GM12865 (cell line): ENCODE measurements around the gene CANT1.

Experiments
- DNase-seq: peaks from one replicate; pipeline ENCODE4 v3.0.0; 2010; ENCODE audit warnings: low read depth
- H3K4me3 ChIP-seq: 2 replicates; pipeline ENCODE4 v1.5.1; 2011; ENCODE audit warnings: mild to moderate bottlenecking, low read depth, low read length, control low read depth
- TF ChIP-seq, protein P1 (sequence below): IDR thresholded peaks from 2 replicates; pipeline ENCODE4 v1.5.1; 2011; ENCODE audit warnings: low read length, control low read depth, low read depth, inconsistent platforms; ENCODE audit not compliant: insufficient read depth; ENCODE audit errors: missing control alignments

CANT1 gene

GRCh38 chr17:79038545-79039135, 29.1 kb upstream of the CANT1 start:
- H3K4me3 ChIP-seq: no peak overlapping the region
- TF ChIP-seq, protein P1, sequence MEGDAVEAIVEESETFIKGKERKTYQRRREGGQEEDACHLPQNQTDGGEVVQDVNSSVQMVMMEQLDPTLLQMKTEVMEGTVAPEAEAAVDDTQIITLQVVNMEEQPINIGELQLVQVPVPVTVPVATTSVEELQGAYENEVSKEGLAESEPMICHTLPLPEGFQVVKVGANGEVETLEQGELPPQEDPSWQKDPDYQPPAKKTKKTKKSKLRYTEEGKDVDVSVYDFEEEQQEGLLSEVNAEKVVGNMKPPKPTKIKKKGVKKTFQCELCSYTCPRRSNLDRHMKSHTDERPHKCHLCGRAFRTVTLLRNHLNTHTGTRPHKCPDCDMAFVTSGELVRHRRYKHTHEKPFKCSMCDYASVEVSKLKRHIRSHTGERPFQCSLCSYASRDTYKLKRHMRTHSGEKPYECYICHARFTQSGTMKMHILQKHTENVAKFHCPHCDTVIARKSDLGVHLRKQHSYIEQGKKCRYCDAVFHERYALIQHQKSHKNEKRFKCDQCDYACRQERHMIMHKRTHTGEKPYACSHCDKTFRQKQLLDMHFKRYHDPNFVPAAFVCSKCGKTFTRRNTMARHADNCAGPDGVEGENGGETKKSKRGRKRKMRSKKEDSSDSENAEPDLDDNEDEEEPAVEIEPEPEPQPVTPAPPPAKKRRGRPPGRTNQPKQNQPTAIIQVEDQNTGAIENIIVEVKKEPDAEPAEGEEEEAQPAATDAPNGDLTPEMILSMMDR: no peak
- peak; percentile 67 for DNase-seq

GRCh38 chr17:79036596-79036995, 27.0 kb upstream of the CANT1 start:
- TF ChIP-seq, protein P1: no peak
- DNase-seq: no peak
- no peak overlapping the region for H3K4me3 ChIP-seq

GRCh38 chr17:79036181-79036580, 26.6 kb upstream of the CANT1 start:
- no peak overlapping the region for H3K4me3 ChIP-seq
- TF ChIP-seq, protein P1: no peak
- no peak for DNase-seq

DNA sequence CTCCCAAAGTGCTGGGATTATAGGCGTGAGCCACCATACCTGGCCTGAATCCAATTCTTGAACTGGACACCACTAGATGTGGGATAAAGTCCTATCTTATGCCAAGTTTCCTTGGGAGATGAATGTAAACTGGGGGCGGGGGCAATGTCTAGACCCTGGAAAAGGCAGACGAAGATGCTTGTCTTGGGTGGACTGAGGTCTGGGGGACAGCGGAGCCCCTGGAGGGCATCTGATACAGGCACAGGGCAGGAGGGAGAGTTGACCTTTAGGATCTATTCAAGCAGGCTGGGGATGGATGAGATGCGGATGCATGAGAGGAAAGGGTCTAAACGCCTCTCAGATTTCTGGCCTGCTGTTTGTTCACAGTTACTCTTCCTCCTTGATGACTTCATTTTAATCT, 26.1 kb upstream of the CANT1 start:
- no peak for DNase-seq
- H3K4me3 ChIP-seq: no peak overlapping the region
- TF ChIP-seq, protein P1: no peak

DNA sequence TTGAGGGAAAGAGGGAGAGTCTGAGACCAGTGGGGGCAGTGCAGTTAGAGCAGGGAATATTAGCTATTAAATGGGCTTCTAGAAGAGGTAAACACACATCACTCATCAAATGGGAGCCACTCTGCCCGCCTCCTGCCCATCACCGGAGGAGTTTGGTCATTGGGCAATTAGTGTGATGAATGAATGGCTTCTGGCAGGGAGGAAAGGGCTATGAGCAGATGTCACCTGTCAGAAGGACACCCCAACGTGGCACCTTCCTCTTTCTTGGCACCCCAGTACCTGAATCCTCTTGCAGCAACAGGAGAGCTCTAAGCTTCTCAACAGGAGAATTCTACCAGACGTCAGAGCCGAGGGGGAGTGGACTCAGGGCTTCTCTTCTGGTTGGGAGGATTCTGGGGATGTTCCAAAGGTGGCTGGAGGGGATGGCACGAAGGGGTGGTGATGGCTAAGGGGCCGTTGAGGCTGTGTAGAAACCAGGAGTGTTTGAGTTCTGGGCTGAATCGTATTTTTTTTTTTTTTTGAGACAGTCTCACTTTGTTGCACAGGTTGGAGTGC, 25.4 kb upstream of the CANT1 start:
- DNase-seq: no peak
- no peak overlapping the region for H3K4me3 ChIP-seq
- TF ChIP-seq, protein P1: no peak

DNA sequence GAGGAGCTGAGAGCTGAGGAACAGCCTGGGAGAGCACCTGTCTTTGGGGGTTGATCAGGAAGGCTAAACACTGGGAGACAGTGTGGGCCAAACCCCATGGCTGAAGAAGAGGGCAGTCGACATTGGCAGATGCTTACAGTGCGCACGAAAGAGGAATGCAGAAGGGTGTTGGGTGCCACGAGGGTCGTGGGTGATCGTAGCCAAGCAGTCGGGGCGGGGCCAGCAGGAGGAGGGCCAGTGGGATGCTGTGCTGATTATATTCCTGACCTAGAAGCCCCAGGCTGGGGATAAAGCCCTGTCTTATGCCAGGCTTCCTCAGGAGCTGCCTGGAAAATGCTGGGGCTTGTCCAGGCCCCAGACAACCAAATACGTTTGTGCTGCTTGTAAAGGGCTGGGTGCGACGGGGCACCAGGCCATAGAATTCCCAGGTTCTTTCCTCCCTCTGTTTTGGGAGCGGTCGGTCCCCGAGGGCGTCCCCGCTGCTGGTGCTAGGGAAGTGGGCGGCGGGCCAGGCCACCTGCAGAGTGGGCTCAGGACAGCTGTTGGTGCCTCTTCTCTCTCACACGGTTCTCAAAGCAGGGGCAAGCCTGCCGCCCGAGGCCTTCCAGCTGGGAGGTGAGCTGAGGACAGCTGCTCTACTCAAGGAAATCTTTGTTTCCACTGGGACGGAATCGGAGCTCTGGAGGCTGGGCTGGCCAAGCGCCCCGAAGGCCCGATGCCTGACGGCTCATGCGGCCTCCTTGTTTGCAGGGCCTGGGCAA, 24.4 kb upstream of the CANT1 start:
- no peak overlapping the region for H3K4me3 ChIP-seq
- TF ChIP-seq, protein P1: no peak
- DNase-seq: no peak
